AG04450 (cell line): ENCODE results near the gene ERICH6. TPM values are rescaled to one million over a fixed set of nuclear protein-coding genes. Genes with fewer than 3 reads are reported as not detected.

Experiments
- CTCF ChIA-PET: fragments of 300-600, 350-600 bp; formaldehyde crosslinking; extraction: SDS; loops from one replicate; lab custom pipeline; 2022; ENCODE audit warnings: antibody characterized with exemption, inconsistent platforms; lab: Charles Lee
- POLR2A ChIA-PET: fragments of 350-600 bp; formaldehyde crosslinking; extraction: SDS; loops from one replicate; lab custom pipeline; 2021; ENCODE audit warnings: antibody characterized with exemption, inconsistent platforms; lab: Yijun Ruan, JAX
- DNase-seq: peaks from one replicate; pipeline ENCODE4 v3.0.0-alpha.2; 2011; ENCODE audit warnings: low read depth, low spot score
- H3K27ac ChIP-seq: one replicate; pipeline ENCODE4 v1.5.1; 2012; ENCODE audit warnings: low read depth, low read length, control low read depth
- H3K27me3 ChIP-seq: one replicate; pipeline ENCODE4 v1.6.0; 2012; ENCODE audit warnings: low read length; ENCODE audit not compliant: control insufficient read depth, insufficient read depth
- H3K4me3 ChIP-seq: 2 replicates; pipeline ENCODE4 v1.5.1; 2011; ENCODE audit warnings: mild to moderate bottlenecking, low read depth, low read length, control low read depth
- H3K9me3 ChIP-seq: 2 replicates; pipeline ENCODE4 v1.5.1; 2012; ENCODE audit warnings: low read length; ENCODE audit not compliant: control insufficient read depth, insufficient read depth
- polyA plus RNA-seq: library from polyadenylated mRNA; depleted of rRNA; stranded (reverse); fragments of >200 nt; gene quantifications from 2 replicates; pipeline ENCODE4 v1.2.3, GENCODE V29; 2011
- TF ChIP-seq, protein P1 (sequence below): IDR thresholded peaks from 2 replicates; pipeline ENCODE4 v1.5.1; 2011; ENCODE audit warnings: low read depth, low read length, control low read depth, inconsistent platforms

ERICH6 gene
- polyA plus RNA-seq, 1 experiment: not detected

GRCh38 chr3:150666167-150666566 lies 37.6 kb downstream of the ERICH6 start:
- no peak overlapping the region for H3K4me3 ChIP-seq
- POLR2A ChIA-PET: no interaction called here
- H3K27me3 ChIP-seq: peaks cover 15% of the 10 kb centered on the region
- H3K9me3 ChIP-seq: no peaks in the 10 kb centered on the region
- no peak overlapping the region for H3K27ac ChIP-seq
- TF ChIP-seq, protein P1, sequence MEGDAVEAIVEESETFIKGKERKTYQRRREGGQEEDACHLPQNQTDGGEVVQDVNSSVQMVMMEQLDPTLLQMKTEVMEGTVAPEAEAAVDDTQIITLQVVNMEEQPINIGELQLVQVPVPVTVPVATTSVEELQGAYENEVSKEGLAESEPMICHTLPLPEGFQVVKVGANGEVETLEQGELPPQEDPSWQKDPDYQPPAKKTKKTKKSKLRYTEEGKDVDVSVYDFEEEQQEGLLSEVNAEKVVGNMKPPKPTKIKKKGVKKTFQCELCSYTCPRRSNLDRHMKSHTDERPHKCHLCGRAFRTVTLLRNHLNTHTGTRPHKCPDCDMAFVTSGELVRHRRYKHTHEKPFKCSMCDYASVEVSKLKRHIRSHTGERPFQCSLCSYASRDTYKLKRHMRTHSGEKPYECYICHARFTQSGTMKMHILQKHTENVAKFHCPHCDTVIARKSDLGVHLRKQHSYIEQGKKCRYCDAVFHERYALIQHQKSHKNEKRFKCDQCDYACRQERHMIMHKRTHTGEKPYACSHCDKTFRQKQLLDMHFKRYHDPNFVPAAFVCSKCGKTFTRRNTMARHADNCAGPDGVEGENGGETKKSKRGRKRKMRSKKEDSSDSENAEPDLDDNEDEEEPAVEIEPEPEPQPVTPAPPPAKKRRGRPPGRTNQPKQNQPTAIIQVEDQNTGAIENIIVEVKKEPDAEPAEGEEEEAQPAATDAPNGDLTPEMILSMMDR: no peak
- CTCF ChIA-PET: no interaction called here
- no peak for DNase-seq

DNA sequence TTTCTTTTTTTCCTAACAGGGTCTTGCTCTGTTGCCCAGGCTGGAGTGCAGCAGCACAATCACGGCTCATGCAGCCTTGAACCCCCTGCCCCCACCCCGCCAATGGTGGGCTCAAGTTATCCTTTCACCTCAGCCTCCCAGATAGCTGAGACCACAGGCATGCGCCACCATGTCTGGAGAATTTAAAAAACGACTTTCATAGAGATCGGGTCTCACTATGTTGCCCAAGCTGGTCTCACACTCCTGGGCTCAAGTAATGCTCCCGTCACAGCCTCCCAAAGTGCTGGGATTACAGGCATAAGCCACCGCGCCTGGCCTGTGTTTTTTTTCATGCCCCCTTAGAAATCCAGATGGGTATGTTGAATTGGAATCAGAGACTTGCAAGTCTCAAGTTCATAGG lies 40.3 kb downstream of the ERICH6 start:
- H3K27ac ChIP-seq: no peak overlapping the region
- TF ChIP-seq, protein P1: no peak
- ChIA-PET POLR2A (no interaction called here), CTCF (no interaction called here)
- H3K27me3 ChIP-seq: peaks cover 12% of the 10 kb centered on the region
- no peak overlapping the region for H3K4me3 ChIP-seq
- no peaks in the 10 kb centered on the region for H3K9me3 ChIP-seq
- DNase-seq: no peak

GRCh38 chr3:150662410-150663200 lies 41.1 kb downstream of the ERICH6 start:
- CTCF ChIA-PET: no interaction called here
- TF ChIP-seq, protein P1: no peak
- no peak overlapping the region for H3K27ac ChIP-seq
- H3K4me3 ChIP-seq: no peak overlapping the region
- POLR2A ChIA-PET: no interaction called here
- no peak for DNase-seq
- no peaks in the 10 kb centered on the region for H3K9me3 ChIP-seq
- peaks cover 12% of the 10 kb centered on the region for H3K27me3 ChIP-seq

- no peaks in the 10 kb centered on the region for H3K9me3 ChIP-seq
- POLR2A ChIA-PET: no interaction called here
- CTCF ChIA-PET: no interaction called here
- DNase-seq: no peak
- H3K27ac ChIP-seq: no peak overlapping the region
- TF ChIP-seq, protein P1: no peak
- H3K4me3 ChIP-seq: no peak overlapping the region
- peaks cover 3% of the 10 kb centered on the region for H3K27me3 ChIP-seq
These were observed 47.4 kb downstream of the ERICH6 start for GRCh38 chr3:150656316-150656715.

DNA sequence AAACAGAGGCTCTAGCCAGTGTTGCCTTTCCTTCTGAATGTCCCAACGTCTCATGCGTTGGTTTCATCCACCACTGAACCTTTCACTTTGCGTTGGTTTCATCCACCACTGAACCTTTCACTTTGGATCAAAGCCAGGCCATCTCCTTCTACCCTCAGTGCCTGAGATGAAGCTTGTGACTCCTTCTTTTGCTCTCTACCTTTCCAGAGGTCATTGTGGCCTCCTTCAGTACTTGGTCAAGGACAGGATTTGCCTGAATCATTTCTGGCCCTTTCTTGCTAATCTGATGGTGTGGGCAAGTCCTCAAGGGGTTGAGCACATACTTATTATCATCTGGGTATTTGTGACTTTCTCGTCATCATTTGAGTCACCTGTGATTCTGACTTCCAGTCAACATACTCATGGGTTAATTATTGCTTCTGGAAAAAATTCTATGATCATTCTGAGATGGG lies 50.6 kb downstream of the ERICH6 start:
- DNase-seq: no peak
- POLR2A ChIA-PET: no interaction called here
- Histone ChIP-seq H3K27ac (no peak overlapping the region), H3K9me3 (no peaks in the 10 kb centered on the region), H3K4me3 (no peak overlapping the region), H3K27me3 (peaks cover 6% of the 10 kb centered on the region)
- TF ChIP-seq, protein P1: no peak
- CTCF ChIA-PET: interaction anchor here (0.8 kb wide), 1 partner anchor 71 kb away, joined by 3 read pairs; no protein-coding TSS in a partner anchor
